GM12878 (cell line): ENCODE measurements around the gene PES1. TPM values are rescaled to one million over a fixed set of nuclear protein-coding genes. Genes with fewer than 3 reads are reported as not detected.

Experiments
- ATAC-seq: fragments of 200-7000 bp; cut with Tn5 transposase; 3 replicates; pipeline ENCODE4 v1.9.1; 2020; ENCODE audit warnings: mild to moderate bottlenecking, moderate library complexity
- BruUV-seq: library from RNA; stranded (reverse); fragments of 400-500 nt; replicated peaks from 2 replicates; lab custom pipeline; 2021; lab: Mats Ljungman, UMichigan
- CTCF ChIA-PET: fragments of 300-600 bp; sonication (Branson Sonifier 250); formaldehyde crosslinking; extraction: SDS; loops from one replicate; lab custom pipeline; 2021; ENCODE audit warnings: inconsistent platforms; lab: Yijun Ruan, JAX
- POLR2A ChIA-PET: fragments of 350-600 bp; formaldehyde crosslinking; extraction: SDS; loops from one replicate; lab custom pipeline; 2021; ENCODE audit warnings: inconsistent platforms; lab: Charles Lee
- RAD21 ChIA-PET: fragments of 300-600 bp; sonication (Branson Sonifier 250); formaldehyde crosslinking; loops from one replicate; lab custom pipeline; 2023; ENCODE audit warnings: antibody characterized with exemption; ENCODE audit not compliant: unreplicated experiment; lab: Charles Lee
- SMC1A ChIA-PET: fragments of 300-600 bp; sonication (Branson Sonifier 250); formaldehyde crosslinking; loops from one replicate; lab custom pipeline; 2023; ENCODE audit not compliant: unreplicated experiment, uncharacterized antibody; lab: Charles Lee
- DNase-seq: peaks from one replicate; pipeline ENCODE4 v3.0.0-alpha.2; 2011; ENCODE audit warnings: low read depth, low spot score
- FAIRE-seq: peaks from 3 replicates; lab custom pipeline; 2011; peaks lifted over from hg19 to GRCh38; lab: Jason Lieb, UNC
- H2AFZ ChIP-seq: 2 replicates; pipeline ENCODE4 v1.6.0; 2011; ENCODE audit warnings: low read depth, low read length, control low read depth; ENCODE audit not compliant: control insufficient read depth
- H3K27ac ChIP-seq: 2 replicates; pipeline ENCODE4 v1.5.1; 2011; ENCODE audit warnings: control low read depth; ENCODE audit not compliant: control insufficient read depth, insufficient read depth
- H3K27me3 ChIP-seq, 2 experiments: replicated peaks in 1 of 2; 2 replicates each; pipeline versions ENCODE4 v1.6.0 to v1.6.1; 2011; ENCODE audit warnings: low read length in 1 of 2; ENCODE audit not compliant: control insufficient read depth in 2 of 2, insufficient read depth in 2 of 2
- H3K36me3 ChIP-seq, 2 experiments: 2 replicates each; pipeline ENCODE4 v1.5.1; 2011; ENCODE audit warnings: low read length in 1 of 2; ENCODE audit not compliant: control insufficient read depth in 2 of 2, insufficient read depth in 2 of 2
- H3K4me1 ChIP-seq: 2 replicates; pipeline ENCODE4 v1.6.1; 2011; ENCODE audit warnings: mild to moderate bottlenecking, low read length, moderate library complexity, mixed read lengths; ENCODE audit not compliant: control insufficient read depth, insufficient read depth
- H3K4me2 ChIP-seq: 2 replicates; pipeline ENCODE4 v1.6.0; 2011; ENCODE audit warnings: control low read depth; ENCODE audit not compliant: control insufficient read depth, insufficient read depth
- H3K4me3 ChIP-seq: fragments of 200-600 bp; sonication (generic); 2 replicates; pipeline ENCODE4 v1.5.1; 2016
- H3K79me2 ChIP-seq: 2 replicates; pipeline ENCODE4 v1.6.0; 2011; ENCODE audit warnings: low read length; ENCODE audit not compliant: control insufficient read depth, insufficient read depth
- H3K9ac ChIP-seq: 2 replicates; pipeline ENCODE4 v1.8.0; 2011; ENCODE audit warnings: low read length, control low read depth, mixed read lengths; ENCODE audit not compliant: control insufficient read depth, insufficient read depth
- H3K9me3 ChIP-seq: replicated peaks from 3 replicates; pipeline ENCODE4 v1.5.1; 2011; ENCODE audit warnings: mild to moderate bottlenecking, low read length; ENCODE audit not compliant: control insufficient read depth, insufficient read depth
- H4K20me1 ChIP-seq: 2 replicates; pipeline ENCODE4 v1.6.0; 2011; ENCODE audit not compliant: control insufficient read depth, insufficient read depth
- CHD4 ChIP-seq: fragments of 200-600 bp; sonication (generic); IDR thresholded peaks from 2 replicates; pipeline ENCODE4 v1.6.1; 2016; ENCODE audit warnings: mild to moderate bottlenecking
- DPF2 ChIP-seq: fragments of 450-650 bp; IDR thresholded peaks from 2 replicates; pipeline ENCODE4 v1.6.1; 2017; ENCODE audit warnings: mild to moderate bottlenecking
- EGR1 ChIP-seq, 2 experiments: IDR thresholded peaks; 1 replicate in 1 of 2; 2 replicates in 1 of 2; pipeline ENCODE4 v1.6.1; 2011 to 2012; ENCODE audit warnings: low read depth in 2 of 2, low read length in 2 of 2, borderline replicate concordance in 1 of 2, mild to moderate bottlenecking in 1 of 2, moderate library complexity in 1 of 2
- FOXK2 ChIP-seq: fragments of 450-650 bp; IDR thresholded peaks from 2 replicates; pipeline ENCODE4 v1.6.1; 2017; ENCODE audit warnings: mild to moderate bottlenecking, moderate library complexity
- LARP7 ChIP-seq: fragments of 450-650 bp; IDR thresholded peaks from 2 replicates; pipeline ENCODE4 v1.6.1; 2017; ENCODE audit warnings: mild to moderate bottlenecking
- NFYA ChIP-seq: IDR thresholded peaks from 2 replicates; pipeline ENCODE4 v1.6.1; 2011; ENCODE audit warnings: low read depth, mild to moderate bottlenecking, low read length, improper control_type of control experiment, borderline replicate concordance
- NR2C1 ChIP-seq: fragments of 450-650 bp; IDR thresholded peaks from 2 replicates; pipeline ENCODE4 v1.6.1; 2017; ENCODE audit warnings: antibody characterized with exemption, mild to moderate bottlenecking, moderate library complexity
- NR2C2 ChIP-seq: IDR thresholded peaks from 2 replicates; pipeline ENCODE4 v1.6.1; 2011; ENCODE audit warnings: borderline replicate concordance, low read depth; ENCODE audit not compliant: control insufficient read depth, insufficient read length
- PML ChIP-seq: IDR thresholded peaks from 2 replicates; pipeline ENCODE4 v1.6.1; 2012; ENCODE audit warnings: low read length, inconsistent platforms
- POLR2AphosphoS2 ChIP-seq: IDR thresholded peaks from 2 replicates; pipeline ENCODE4 v1.6.1; 2011; ENCODE audit warnings: low read depth, mild to moderate bottlenecking, low read length, improper control_type of control experiment, moderate library complexity
- POU2F2 ChIP-seq: IDR thresholded peaks from 3 replicates; pipeline ENCODE4 v1.6.1; 2011; ENCODE audit warnings: low read depth, mild to moderate bottlenecking, low read length, borderline replicate concordance
- RUNX3 ChIP-seq: IDR thresholded peaks from 2 replicates; pipeline ENCODE4 v1.6.1; 2012; ENCODE audit warnings: low read length, inconsistent platforms
- SMAD1 ChIP-seq: fragments of 450-650 bp; IDR thresholded peaks from 2 replicates; pipeline ENCODE4 v1.6.1; 2018; ENCODE audit warnings: mild to moderate bottlenecking, low read depth; ENCODE audit not compliant: partially characterized antibody
- TCF3 ChIP-seq: IDR thresholded peaks from 2 replicates; pipeline ENCODE4 v1.6.1; 2012; ENCODE audit warnings: low read depth, mild to moderate bottlenecking, low read length, borderline replicate concordance; ENCODE audit not compliant: insufficient read depth
- WRNIP1 ChIP-seq: IDR thresholded peaks from 2 replicates; pipeline ENCODE4 v1.6.1; 2011; ENCODE audit warnings: low read depth, low read length, improper control_type of control experiment, borderline replicate concordance
- WGBS: methylation state at CpG from one replicate; pipeline ENCODE4 v1.1.6; 2016; ENCODE audit warnings: low lambda C conversion rate; ENCODE audit not compliant: insufficient replicate concordance, insufficient coverage; ENCODE audit errors: missing lambda C conversion rate; 5-methylcytosine and 5-hydroxymethylcytosine counted together
- in situ Hi-C: fragments of 300-500 bp; cut with MboI; formaldehyde crosslinking; loops from 9 replicates; pipeline ENCODE4 v1.14.3; 2018; ENCODE audit warnings: mixed read lengths
- intact Hi-C: fragments of 100-400 bp; cut with micrococcal nuclease; formaldehyde crosslinking; loops from one replicate; pipeline ENCODE4 v1.14.2; 2022; ENCODE audit not compliant: unreplicated experiment
- polyA plus RNA-seq, 11 experiments: library from polyadenylated mRNA; depleted of rRNA in 4 of 11; unstranded in 6 of 11; stranded (reverse) in 5 of 11; fragments of >200 nt; fragmentation: Nextera tagmentation in 4 of 11; fragmentation: Illumina TruSeq in 1 of 11; extraction: Ambion mirVana in 4 of 11; extraction: Trizol in 1 of 11; gene quantifications; 1 replicate in 1 of 11; 2 replicates in 10 of 11; pipeline versions ENCODE4 v1.2.1 to v1.2.3, GENCODE V29; 2011 to 2016; ENCODE audit warnings: inconsistent platforms in 2 of 11, missing spikeins in 2 of 11, low read depth in 1 of 11
- total RNA-seq, 4 experiments: library from RNA; depleted of rRNA in 3 of 4; stranded (reverse); fragments of >200 nt in 3 of 4; fragmentation: Illumina TruSeq in 1 of 4; extraction: Trizol in 1 of 4; gene quantifications; 2 replicates each; pipeline versions ENCODE4 v1.2.1 to v1.2.3, GENCODE V29; 2013 to 2021
- TF ChIP-seq, protein P1 (sequence below): IDR thresholded peaks from 2 replicates; pipeline ENCODE4 v1.6.1; 2012; ENCODE audit warnings: improper control_type of control experiment, low read depth, low read length; ENCODE audit not compliant: insufficient replicate concordance
- TF ChIP-seq, protein P2 (sequence below): fragments of 450-650 bp; IDR thresholded peaks from 2 replicates; pipeline ENCODE4 v1.6.1; 2017; ENCODE audit warnings: borderline replicate concordance
- TF ChIP-seq, protein P3 (sequence below), 3 experiments: IDR thresholded peaks in 2 of 3; conservative IDR thresholded peaks in 1 of 3; 2 replicates each; pipeline ENCODE4 v1.5.1; 2011; ENCODE audit warnings: low read depth in 3 of 3, low read length in 3 of 3, mild to moderate bottlenecking in 3 of 3, control low read depth in 2 of 3, moderate library complexity in 2 of 3, inconsistent platforms in 1 of 3, mixed read lengths in 1 of 3; ENCODE audit not compliant: control insufficient read depth in 2 of 3, insufficient read depth in 1 of 3; ENCODE audit errors: extremely low read depth in 1 of 3

The PES1 gene
- total and polyA plus RNA-seq, 10 of the 15 experiments (the other 5 are each of a cell fraction or from before 2014, with no cell fraction given) = 6.9 to 139 (median 106) TPM

DNA sequence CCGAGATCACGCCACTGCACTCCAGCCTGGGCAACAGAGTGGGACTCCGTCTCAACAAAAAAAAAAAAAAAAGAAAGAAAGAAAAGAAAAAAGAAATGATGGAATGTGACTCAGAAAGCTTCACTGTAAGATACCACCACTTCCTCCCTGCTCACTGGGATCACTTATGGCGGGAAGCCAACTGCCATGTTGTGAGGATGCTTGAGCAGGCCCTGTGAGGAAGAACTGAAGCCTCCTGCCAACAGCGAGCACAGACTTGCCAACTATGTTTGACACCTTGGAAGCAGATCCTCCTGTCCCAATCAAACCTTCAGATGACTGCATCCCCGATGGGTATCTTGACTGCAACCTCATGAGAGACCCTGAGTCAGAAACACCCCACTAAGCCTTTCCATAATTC lies 53.4 kb downstream of the PES1 start:
- Histone ChIP-seq H3K4me1 (peaks cover 3% of the 10 kb centered on the region; the same call in 1 of the 2 replicates), H3K36me3 (no peaks in the 10 kb centered on the region), H3K27ac (no peak overlapping the region), H3K9me3 (no peaks in the 10 kb centered on the region; the same call in 2 of the 3 replicates), H3K4me2 (no peak overlapping the region), H3K27me3 (peaks cover 6 to 13% of the 10 kb centered on the region in 2 experiments), H3K4me3 (no peak overlapping the region), H3K79me2 (no peaks in the 10 kb centered on the region), H3K9ac (no peak overlapping the region), H4K20me1 (no peaks in the 10 kb centered on the region), H2AFZ (no peak overlapping the region)
- SMC1A ChIA-PET = interaction anchor here (1.2 kb wide), 1 partner anchor 51 kb away, joined by 3 read pairs; no protein-coding TSS in a partner anchor
- POLR2A ChIA-PET = no interaction called here
- no peak for DNase-seq
- CTCF ChIA-PET = no interaction called here
- intact Hi-C loops = no loop called here
- no peak for FAIRE-seq
- no peak for ATAC-seq
- in situ Hi-C loops = no loop called here
- RAD21 ChIA-PET = no interaction called here
- BruUV-seq = no TSS peak
- 56% methylated on average over 3 of the region's 6 CpGs for WGBS
- TF ChIP-seq NR2C2 = no peak
- TF ChIP-seq, protein P1, sequence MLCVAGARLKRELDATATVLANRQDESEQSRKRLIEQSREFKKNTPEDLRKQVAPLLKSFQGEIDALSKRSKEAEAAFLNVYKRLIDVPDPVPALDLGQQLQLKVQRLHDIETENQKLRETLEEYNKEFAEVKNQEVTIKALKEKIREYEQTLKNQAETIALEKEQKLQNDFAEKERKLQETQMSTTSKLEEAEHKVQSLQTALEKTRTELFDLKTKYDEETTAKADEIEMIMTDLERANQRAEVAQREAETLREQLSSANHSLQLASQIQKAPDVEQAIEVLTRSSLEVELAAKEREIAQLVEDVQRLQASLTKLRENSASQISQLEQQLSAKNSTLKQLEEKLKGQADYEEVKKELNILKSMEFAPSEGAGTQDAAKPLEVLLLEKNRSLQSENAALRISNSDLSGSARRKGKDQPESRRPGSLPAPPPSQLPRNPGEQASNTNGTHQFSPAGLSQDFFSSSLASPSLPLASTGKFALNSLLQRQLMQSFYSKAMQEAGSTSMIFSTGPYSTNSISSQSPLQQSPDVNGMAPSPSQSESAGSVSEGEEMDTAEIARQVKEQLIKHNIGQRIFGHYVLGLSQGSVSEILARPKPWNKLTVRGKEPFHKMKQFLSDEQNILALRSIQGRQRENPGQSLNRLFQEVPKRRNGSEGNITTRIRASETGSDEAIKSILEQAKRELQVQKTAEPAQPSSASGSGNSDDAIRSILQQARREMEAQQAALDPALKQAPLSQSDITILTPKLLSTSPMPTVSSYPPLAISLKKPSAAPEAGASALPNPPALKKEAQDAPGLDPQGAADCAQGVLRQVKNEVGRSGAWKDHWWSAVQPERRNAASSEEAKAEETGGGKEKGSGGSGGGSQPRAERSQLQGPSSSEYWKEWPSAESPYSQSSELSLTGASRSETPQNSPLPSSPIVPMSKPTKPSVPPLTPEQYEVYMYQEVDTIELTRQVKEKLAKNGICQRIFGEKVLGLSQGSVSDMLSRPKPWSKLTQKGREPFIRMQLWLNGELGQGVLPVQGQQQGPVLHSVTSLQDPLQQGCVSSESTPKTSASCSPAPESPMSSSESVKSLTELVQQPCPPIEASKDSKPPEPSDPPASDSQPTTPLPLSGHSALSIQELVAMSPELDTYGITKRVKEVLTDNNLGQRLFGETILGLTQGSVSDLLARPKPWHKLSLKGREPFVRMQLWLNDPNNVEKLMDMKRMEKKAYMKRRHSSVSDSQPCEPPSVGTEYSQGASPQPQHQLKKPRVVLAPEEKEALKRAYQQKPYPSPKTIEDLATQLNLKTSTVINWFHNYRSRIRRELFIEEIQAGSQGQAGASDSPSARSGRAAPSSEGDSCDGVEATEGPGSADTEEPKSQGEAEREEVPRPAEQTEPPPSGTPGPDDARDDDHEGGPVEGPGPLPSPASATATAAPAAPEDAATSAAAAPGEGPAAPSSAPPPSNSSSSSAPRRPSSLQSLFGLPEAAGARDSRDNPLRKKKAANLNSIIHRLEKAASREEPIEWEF = no peak
- no peak for TF ChIP-seq TCF3
- no peak for TF ChIP-seq RUNX3
- no peak for TF ChIP-seq CHD4
- no peak for TF ChIP-seq FOXK2
- TF ChIP-seq EGR1 (IDR thresholded peaks at IDR 0.05; ENCODE audit: borderline replicate concordance in 1 of 2, low read depth in 2 of 2, low read length in 2 of 2) = no peak
- no peak for TF ChIP-seq PML
- TF ChIP-seq SMAD1 = no peak
- TF ChIP-seq, protein P2, sequence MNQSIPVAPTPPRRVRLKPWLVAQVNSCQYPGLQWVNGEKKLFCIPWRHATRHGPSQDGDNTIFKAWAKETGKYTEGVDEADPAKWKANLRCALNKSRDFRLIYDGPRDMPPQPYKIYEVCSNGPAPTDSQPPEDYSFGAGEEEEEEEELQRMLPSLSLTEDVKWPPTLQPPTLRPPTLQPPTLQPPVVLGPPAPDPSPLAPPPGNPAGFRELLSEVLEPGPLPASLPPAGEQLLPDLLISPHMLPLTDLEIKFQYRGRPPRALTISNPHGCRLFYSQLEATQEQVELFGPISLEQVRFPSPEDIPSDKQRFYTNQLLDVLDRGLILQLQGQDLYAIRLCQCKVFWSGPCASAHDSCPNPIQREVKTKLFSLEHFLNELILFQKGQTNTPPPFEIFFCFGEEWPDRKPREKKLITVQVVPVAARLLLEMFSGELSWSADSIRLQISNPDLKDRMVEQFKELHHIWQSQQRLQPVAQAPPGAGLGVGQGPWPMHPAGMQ = no peak
- no peak for TF ChIP-seq DPF2
- no peak for TF ChIP-seq POU2F2
- TF ChIP-seq WRNIP1 = no peak
- no peak for TF ChIP-seq NR2C1
- TF ChIP-seq NFYA = no peak
- TF ChIP-seq POLR2AphosphoS2 = no peak
- TF ChIP-seq, protein P3, sequence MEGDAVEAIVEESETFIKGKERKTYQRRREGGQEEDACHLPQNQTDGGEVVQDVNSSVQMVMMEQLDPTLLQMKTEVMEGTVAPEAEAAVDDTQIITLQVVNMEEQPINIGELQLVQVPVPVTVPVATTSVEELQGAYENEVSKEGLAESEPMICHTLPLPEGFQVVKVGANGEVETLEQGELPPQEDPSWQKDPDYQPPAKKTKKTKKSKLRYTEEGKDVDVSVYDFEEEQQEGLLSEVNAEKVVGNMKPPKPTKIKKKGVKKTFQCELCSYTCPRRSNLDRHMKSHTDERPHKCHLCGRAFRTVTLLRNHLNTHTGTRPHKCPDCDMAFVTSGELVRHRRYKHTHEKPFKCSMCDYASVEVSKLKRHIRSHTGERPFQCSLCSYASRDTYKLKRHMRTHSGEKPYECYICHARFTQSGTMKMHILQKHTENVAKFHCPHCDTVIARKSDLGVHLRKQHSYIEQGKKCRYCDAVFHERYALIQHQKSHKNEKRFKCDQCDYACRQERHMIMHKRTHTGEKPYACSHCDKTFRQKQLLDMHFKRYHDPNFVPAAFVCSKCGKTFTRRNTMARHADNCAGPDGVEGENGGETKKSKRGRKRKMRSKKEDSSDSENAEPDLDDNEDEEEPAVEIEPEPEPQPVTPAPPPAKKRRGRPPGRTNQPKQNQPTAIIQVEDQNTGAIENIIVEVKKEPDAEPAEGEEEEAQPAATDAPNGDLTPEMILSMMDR (IDR thresholded peaks at IDR 0.05 in 2 of 3, conservative IDR thresholded peaks at IDR 0.05 in 1 of 3; ENCODE audit: control insufficient read depth in 2 of 3, extremely low read depth in 1 of 3, insufficient read depth in 1 of 3, low read depth in 3 of 3, low read length in 3 of 3) = no peak
- TF ChIP-seq LARP7 = no peak
